Spleen (tissue), 11 donors: ENCODE data around the gene PREP. TPM values are rescaled to one million over a fixed set of nuclear protein-coding genes. Genes with fewer than 3 reads are reported as not detected.

Experiments
- DNase-seq: peaks from one replicate; pipeline ENCODE4 v3.0.0-alpha.2; 2020
- H3K27ac ChIP-seq, 8 donors: fragments of 200-600 bp; sonication (generic) in 7 of 8; 1 replicate in 4 of 8; 2 replicates in 4 of 8; pipeline versions ENCODE4 v1.5.0 to v1.8.0; 2016 to 2021; ENCODE audit warnings: inconsistent platforms in 4 of 8, mild to moderate bottlenecking in 4 of 8, moderate library complexity in 1 of 8
- H3K27me3 ChIP-seq, 7 donors: fragments of 200-600 bp; sonication (generic) in 6 of 7; replicated peaks in 1 of 7; 1 replicate in 4 of 7; 2 replicates in 3 of 7; pipeline versions ENCODE4 v1.5.0 to v1.8.0; 2016 to 2021; ENCODE audit warnings: inconsistent platforms in 3 of 7, mild to moderate bottlenecking in 1 of 7
- H3K36me3 ChIP-seq, 6 donors: fragments of 200-600 bp; sonication (generic) in 5 of 6; 1 replicate in 4 of 6; 2 replicates in 2 of 6; pipeline versions ENCODE4 v1.5.0 to v1.8.0; 2016 to 2021; ENCODE audit warnings: inconsistent platforms in 2 of 6
- H3K4me1 ChIP-seq, 6 donors: fragments of 200-600 bp; sonication (generic) in 5 of 6; 1 replicate in 3 of 6; 2 replicates in 3 of 6; pipeline versions ENCODE4 v1.5.0 to v1.8.0; 2016 to 2021; ENCODE audit warnings: inconsistent platforms in 3 of 6
- H3K4me3 ChIP-seq, 8 donors: fragments of 200-600 bp; sonication (generic) in 7 of 8; 1 replicate in 4 of 8; 2 replicates in 4 of 8; pipeline versions ENCODE4 v1.5.0 to v1.8.0; 2016 to 2021; ENCODE audit warnings: inconsistent platforms in 4 of 8, mild to moderate bottlenecking in 4 of 8, moderate library complexity in 2 of 8
- H3K9me3 ChIP-seq, 8 donors: fragments of 200-600 bp; sonication (generic) in 7 of 8; 1 replicate in 4 of 8; 2 replicates in 4 of 8; pipeline versions ENCODE4 v1.5.0 to v1.8.0; 2016 to 2021; ENCODE audit warnings: inconsistent platforms in 4 of 8
- CTCF ChIP-seq, 11 experiments: fragments of 200-600 bp in 7 of 11; fragments of 450-650 bp in 4 of 11; sonication (generic) in 4 of 11; IDR thresholded peaks in 8 of 11; conservative IDR thresholded peaks in 3 of 11; 1 replicate in 7 of 11; 2 replicates in 4 of 11; pipeline versions ENCODE4 v1.4.0 to v1.8.0; 2016 to 2021; ENCODE audit warnings: antibody characterized with exemption in 11 of 11, inconsistent platforms in 4 of 11, mild to moderate bottlenecking in 1 of 11
- POLR2A ChIP-seq, 3 donors: fragments of 450-650 bp; IDR thresholded peaks; one replicate each; pipeline ENCODE4 v1.5.1; 2017; ENCODE audit warnings: antibody characterized with exemption in 3 of 3, mild to moderate bottlenecking in 1 of 3
- POLR2AphosphoS5 ChIP-seq, 3 donors: sonication (generic); formaldehyde crosslinking; IDR thresholded peaks; one replicate each; pipeline ENCODE4 v1.5.1; 2017; ENCODE audit warnings: antibody characterized with exemption in 3 of 3
- WGBS, 5 donors: extraction: QIAGEN DNeasy Blood & Tissue Kit in 3 of 5; methylation state at CpG; one replicate each; pipeline versions ENCODE4 v1.1.5 to v1.1.7; 2013 to 2018; 5-methylcytosine and 5-hydroxymethylcytosine counted together
- intact Hi-C: fragments of 100-400 bp; cut with DNase I; formaldehyde crosslinking; loops from one replicate; pipeline ENCODE4 v1.15.0; 2023; ENCODE audit warnings: low total_unique reads
- polyA plus RNA-seq, 3 donors: library from polyadenylated mRNA; stranded (reverse); fragments of 200-250 nt; gene quantifications; one replicate each; pipeline ENCODE4 v1.2.1, GENCODE V29; 2013
- total RNA-seq, 7 donors: library from RNA; depleted of rRNA in 3 of 7; stranded (reverse); fragments of >200 nt in 3 of 7; fragmentation: NEBNext Ultra II Directional in 4 of 7; extraction: Animal tissue kit (Norgen Biotek cat#: 25700) in 4 of 7; gene quantifications; one replicate each; pipeline versions ENCODE4 v1.1.0 to v1.2.1, GENCODE V29; 2016 to 2021
- donor health status: healthy with polysubstance abuse.
- donor health status: DM: no; HTN: no; CAD: no; lungs with moderate emphysema.
- donor health status: DM: no; HTN: no; CAD: no.
- donor health status: Bipolar disorder and iron deficiency.
- donor health status: healthy.
- donor health status: DM: no; HTN: no; CAD: no.
- donor health status: DM: yes; HTN: yes; CAD: no.

Gene PREP
- total and polyA plus RNA-seq, 10 donors: 9.8 to 22.9 (median 18.5) TPM

- intact Hi-C loops: no loop called here
- WGBS, 5 donors: 5 to 12% (median 7%) methylated on average over 22 to 48 of the region's 48 CpGs
- DNase-seq: no peak
- H3K9me3 ChIP-seq: no peaks in the 10 kb centered on the region
- peaks cover 10 to 61% (median 38%) of the 10 kb centered on the region in 6 donors for H3K4me1 ChIP-seq
- TF ChIP-seq POLR2AphosphoS5 (IDR thresholded peaks at IDR 0.05): no peak
- TF ChIP-seq CTCF (IDR thresholded peaks at IDR 0.05 in 8 of 11, conservative IDR thresholded peaks at IDR 0.05 in 3 of 11): no peak
- no peak for TF ChIP-seq POLR2A (IDR thresholded peaks at IDR 0.05)
- H3K4me3 ChIP-seq: peak overlapping the region; percentile 87 to 98 (median 90)
- H3K27me3 ChIP-seq: no peaks in the 10 kb centered on the region
- peak overlapping the region; percentile 42 to 88 (median 83) for H3K27ac ChIP-seq
- H3K36me3 ChIP-seq: peaks cover 0 to 7% (median 0%) of the 10 kb centered on the region in 6 donors
Observed at GRCh38 chr6:105402090-105402938, 568 bp downstream of the PREP start.

GRCh38 chr6:105401247-105402089 lies 1.4 kb downstream of the PREP start:
- no peak overlapping the region for H3K27ac ChIP-seq

GRCh38 chr6:105400501-105400900 lies 2.4 kb downstream of the PREP start:
- Histone ChIP-seq H3K27ac (no peak overlapping the region), H3K36me3 (peaks cover 0 to 25% (median 12%) of the 10 kb centered on the region in 6 donors), H3K4me3 (no peak overlapping the region), H3K9me3 (no peaks in the 10 kb centered on the region), H3K27me3 (no peaks in the 10 kb centered on the region), H3K4me1 (peaks cover 10 to 61% (median 38%) of the 10 kb centered on the region in 6 donors)
- DNase-seq: no peak
- TF ChIP-seq POLR2AphosphoS5 (IDR thresholded peaks at IDR 0.05): no peak
- no peak for TF ChIP-seq POLR2A (IDR thresholded peaks at IDR 0.05)
- TF ChIP-seq CTCF (IDR thresholded peaks at IDR 0.05 in 8 of 11, conservative IDR thresholded peaks at IDR 0.05 in 3 of 11): no peak
- intact Hi-C loops: no loop called here
- WGBS, 5 donors: 65 to 93% (median 83%) methylated on average over 3 of the region's 3 CpGs

More at GRCh38 chr6:105401247-105402089, 1.4 kb downstream of the PREP start:
- H3K27me3 ChIP-seq: no peaks in the 10 kb centered on the region
- intact Hi-C loops: no loop called here
- TF ChIP-seq CTCF (IDR thresholded peaks at IDR 0.05 in 8 of 11, conservative IDR thresholded peaks at IDR 0.05 in 3 of 11) (no peak), POLR2AphosphoS5 (IDR thresholded peaks at IDR 0.05) (no peak), POLR2A (IDR thresholded peaks at IDR 0.05) (no peak)
- peaks cover 10 to 61% (median 38%) of the 10 kb centered on the region in 6 donors for H3K4me1 ChIP-seq
- no peaks in the 10 kb centered on the region for H3K9me3 ChIP-seq
- no peak for DNase-seq
- peak overlapping the region; percentile 13 to 98 (median 90) for H3K4me3 ChIP-seq
- H3K36me3 ChIP-seq: peaks cover 0 to 15% (median 4%) of the 10 kb centered on the region in 6 donors
- WGBS, 5 donors: 75 to 87% (median 83%) methylated on average over 8 of the region's 8 CpGs
